ENCODE results near the gene TNFSF10. TPM values are rescaled to one million over a fixed set of nuclear protein-coding genes. Genes with fewer than 3 reads are reported as not detected.
"Not testable (repeated sequence)": the region's sequence is repeated elsewhere in the genome, so short reads cannot be mapped to it uniquely, and the experiment has no call there.

The TNFSF10 gene
- total RNA-seq = 10 to 100 TPM; 83.8 to 97.9 TPM

DNA sequence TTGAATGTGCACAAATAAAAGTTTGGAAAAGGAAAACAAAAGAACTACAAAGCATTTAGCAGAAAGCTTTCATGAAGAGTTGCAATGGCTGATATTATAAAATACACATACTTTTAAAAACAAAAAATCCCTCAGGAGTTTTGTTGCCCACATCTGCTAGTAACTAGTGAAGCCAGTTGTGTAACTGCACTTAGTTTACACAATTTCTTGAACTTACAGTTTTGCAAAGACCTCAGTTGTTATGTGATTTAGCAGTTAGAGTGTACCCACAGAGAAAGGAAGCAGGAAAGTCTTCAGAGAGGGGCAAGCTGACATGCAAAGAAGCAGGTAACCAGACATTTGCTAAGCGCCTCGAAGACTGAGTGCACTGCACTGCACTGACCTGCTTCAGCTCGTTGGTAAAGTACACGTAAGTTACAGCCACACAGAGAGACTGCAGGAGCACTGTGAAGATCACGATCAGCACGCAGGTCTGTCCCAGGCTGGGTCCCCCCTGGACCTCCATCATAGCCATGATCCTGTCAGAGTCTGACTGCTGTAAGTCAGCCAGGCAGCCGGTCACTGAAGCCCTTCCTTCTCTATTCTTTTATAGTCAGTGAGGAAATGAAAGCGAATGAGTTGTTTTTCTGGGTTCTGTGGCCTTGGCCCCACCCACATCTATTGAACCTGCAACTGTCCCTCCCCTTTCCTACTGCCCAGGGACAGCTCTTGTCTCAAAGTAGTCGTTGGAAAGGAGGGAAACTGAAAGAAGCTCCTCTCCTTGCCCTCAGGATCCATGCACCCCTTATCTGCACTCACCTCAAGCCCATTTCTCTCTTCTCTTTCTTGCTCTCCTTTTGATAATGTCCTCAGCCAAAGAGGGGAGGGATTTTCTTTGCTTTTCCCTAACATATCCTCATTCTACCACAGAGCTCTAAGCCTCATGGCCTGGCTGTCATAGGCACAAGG is at the start of gene TNFSF10:
Gene TNFSF10, minus strand, starts transcription at position 560 of the 948 bp plus-strand sequence. Its CDS starts 46 bp downstream, at position 514.
- Mint-ChIP-seq H3K27ac (peak within 1 kb of the TSS; percentile 98), H3K36me3 (ENCODE audit: low read depth) (peaks cover 33% of the 10 kb centered on the region), H3K4me1 (peaks cover 50% of the 10 kb centered on the region), H3K4me3 (peak within 1 kb of the TSS; percentile 95), H3K27me3 (no peaks in the 10 kb centered on the region), H3K9me3 (no peaks in the 10 kb centered on the region)
- CTCF ChIA-PET = interaction anchor here (0.6 to 6.5 kb wide), 16 partner anchors 7 to 227 kb away, joined by 3 to 41 read pairs (median 3); partner anchors contain the start of gene ECT2
- POLR2A ChIA-PET = interaction anchor here (0.7 to 4.3 kb wide), 12 partner anchors 8 to 98 kb away, joined by 3 to 17 read pairs (median 6); no protein-coding TSS in a partner anchor
- peak; percentile 85 for DNase-seq

DNA sequence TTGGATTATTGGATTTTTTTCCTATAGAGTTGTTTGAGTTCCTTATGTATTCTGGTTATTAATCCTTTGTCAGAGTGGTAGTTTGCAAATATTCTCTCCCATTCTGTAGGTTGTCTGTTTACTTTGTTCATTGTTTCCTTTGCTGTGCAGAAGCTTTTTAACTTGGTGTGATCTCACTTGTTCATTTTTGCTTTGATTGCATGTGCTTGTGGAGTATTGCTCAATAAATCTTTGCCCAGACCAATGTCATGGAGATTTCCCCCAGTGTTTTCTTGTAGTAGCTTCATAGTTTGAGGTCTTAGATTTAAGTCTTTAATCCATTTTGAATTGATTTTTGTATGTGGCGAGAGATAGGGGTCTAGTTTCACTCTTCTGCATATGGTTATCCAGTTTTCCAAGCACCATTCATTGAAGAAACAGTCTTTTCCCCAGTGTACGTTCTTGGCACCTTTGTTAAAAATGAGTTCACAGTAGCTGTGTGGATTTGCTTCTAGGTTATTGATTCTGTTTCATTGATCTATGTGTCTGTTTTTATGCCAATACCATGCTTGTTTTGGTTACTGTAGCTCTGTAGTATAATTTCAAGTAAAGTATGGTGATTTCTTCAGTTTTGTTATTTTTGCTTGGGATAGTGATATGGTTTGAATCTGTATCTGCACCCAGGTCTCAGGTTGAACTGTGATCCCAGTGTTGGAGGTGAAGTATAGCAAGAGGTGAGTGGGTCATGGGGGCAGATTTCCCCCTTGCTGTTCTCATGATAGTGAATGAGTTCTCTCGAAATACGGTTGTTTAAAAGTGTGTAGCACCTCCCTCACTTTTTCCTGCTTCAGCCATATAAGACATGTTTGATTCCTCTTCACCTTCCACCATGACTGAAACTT is 46.1 kb upstream of the TNFSF10 start:
- Mint-ChIP-seq H3K4me1 (peaks cover 20% of the 10 kb centered on the region), H3K27ac (no peak overlapping the region), H3K36me3 (ENCODE audit: low read depth) (peaks cover 38% of the 10 kb centered on the region), H3K9me3 (peaks cover 44% of the 10 kb centered on the region), H3K4me3 (no peak overlapping the region), H3K27me3 (no peaks in the 10 kb centered on the region)
- DNase-seq = no peak
- CTCF ChIA-PET = interaction anchor here (1.0 to 1.1 kb wide), 2 partner anchors 17 to 39 kb away, joined by 3 read pairs; no protein-coding TSS in a partner anchor
- POLR2A ChIA-PET = no interaction called here

DNA sequence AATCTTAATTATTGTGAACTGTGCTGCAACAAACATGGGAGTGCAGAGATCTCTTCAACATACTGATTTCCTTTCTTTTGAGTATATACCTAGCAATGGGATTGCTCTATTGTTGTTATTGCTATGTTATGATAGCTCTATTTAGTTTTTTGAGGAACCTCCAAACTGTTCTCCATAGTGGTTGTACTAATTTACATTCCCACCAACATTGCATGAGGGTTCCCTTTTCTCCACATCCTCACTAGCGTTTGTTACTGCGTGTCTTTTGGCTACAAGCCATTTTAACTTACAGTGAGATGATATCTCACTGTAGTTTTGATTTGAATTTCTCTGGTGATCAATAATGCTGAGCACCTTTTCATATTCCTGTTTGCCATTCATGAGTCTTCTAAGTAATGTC is 45.5 kb upstream of the TNFSF10 start:
- Mint-ChIP-seq H3K27me3 (no peaks in the 10 kb centered on the region), H3K27ac (no peak overlapping the region), H3K36me3 (ENCODE audit: low read depth) (peaks cover 34% of the 10 kb centered on the region), H3K9me3 (peaks cover 38% of the 10 kb centered on the region), H3K4me3 (no peak overlapping the region), H3K4me1 (peaks cover 23% of the 10 kb centered on the region)
- POLR2A ChIA-PET = no interaction called here
- DNase-seq = no peak
- CTCF ChIA-PET = no interaction called here

DNA sequence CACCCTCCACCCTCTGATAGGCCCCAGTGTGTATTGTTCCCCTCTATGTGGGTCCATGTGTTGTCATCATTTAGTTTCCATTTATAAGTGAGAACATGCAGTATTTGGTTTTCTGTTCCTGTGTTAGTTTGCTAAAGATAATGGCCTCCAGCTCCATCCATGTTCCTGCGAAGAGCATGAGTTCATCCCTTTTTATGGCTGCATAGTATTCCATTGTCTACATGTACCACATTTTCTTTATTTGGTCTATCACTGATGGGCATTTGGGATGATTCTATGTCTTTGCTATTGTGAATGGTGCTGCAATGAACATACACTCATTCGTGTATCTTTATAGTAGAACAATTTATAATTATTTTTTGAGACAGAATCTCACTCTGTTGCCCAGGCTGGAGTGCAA is 43.6 kb upstream of the TNFSF10 start:
- H3K27ac Mint-ChIP-seq, H3K4me3 Mint-ChIP-seq, CTCF ChIA-PET, DNase-seq, POLR2A ChIA-PET, H3K27me3 Mint-ChIP-seq: not testable (repeated sequence)
- Mint-ChIP-seq H3K36me3 (ENCODE audit: low read depth) (peaks cover 26% of the 10 kb centered on the region), H3K4me1 (peaks cover 37% of the 10 kb centered on the region), H3K9me3 (peaks cover 28% of the 10 kb centered on the region)

DNA sequence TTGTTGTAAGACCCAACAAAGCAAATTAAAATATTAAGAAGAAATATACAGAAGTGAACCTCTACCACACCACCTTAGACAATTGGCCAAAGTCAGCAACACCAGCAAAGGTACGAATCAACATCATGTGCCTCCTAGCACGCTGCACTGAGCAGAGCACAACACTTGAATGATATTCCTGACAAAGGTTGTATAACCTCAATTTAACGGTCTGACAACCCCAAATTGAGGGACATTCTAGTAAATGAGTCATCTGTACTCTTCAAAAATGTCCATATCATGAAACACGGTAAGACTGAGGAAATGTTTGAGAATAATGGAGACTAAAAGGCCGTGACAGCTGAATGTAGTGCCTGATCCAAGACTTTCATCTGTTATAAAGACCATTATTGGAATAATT is 41.3 kb upstream of the TNFSF10 start:
- H3K27me3 Mint-ChIP-seq = no peaks in the 10 kb centered on the region
- ChIA-PET POLR2A (no interaction called here), CTCF (no interaction called here)
- peaks cover 15% of the 10 kb centered on the region for H3K9me3 Mint-ChIP-seq
- no peak overlapping the region for H3K4me3 Mint-ChIP-seq
- peaks cover 17% of the 10 kb centered on the region for H3K36me3 Mint-ChIP-seq (ENCODE audit: low read depth)
- H3K4me1 Mint-ChIP-seq = peaks cover 36% of the 10 kb centered on the region
- H3K27ac Mint-ChIP-seq = no peak overlapping the region
- no peak for DNase-seq

DNA sequence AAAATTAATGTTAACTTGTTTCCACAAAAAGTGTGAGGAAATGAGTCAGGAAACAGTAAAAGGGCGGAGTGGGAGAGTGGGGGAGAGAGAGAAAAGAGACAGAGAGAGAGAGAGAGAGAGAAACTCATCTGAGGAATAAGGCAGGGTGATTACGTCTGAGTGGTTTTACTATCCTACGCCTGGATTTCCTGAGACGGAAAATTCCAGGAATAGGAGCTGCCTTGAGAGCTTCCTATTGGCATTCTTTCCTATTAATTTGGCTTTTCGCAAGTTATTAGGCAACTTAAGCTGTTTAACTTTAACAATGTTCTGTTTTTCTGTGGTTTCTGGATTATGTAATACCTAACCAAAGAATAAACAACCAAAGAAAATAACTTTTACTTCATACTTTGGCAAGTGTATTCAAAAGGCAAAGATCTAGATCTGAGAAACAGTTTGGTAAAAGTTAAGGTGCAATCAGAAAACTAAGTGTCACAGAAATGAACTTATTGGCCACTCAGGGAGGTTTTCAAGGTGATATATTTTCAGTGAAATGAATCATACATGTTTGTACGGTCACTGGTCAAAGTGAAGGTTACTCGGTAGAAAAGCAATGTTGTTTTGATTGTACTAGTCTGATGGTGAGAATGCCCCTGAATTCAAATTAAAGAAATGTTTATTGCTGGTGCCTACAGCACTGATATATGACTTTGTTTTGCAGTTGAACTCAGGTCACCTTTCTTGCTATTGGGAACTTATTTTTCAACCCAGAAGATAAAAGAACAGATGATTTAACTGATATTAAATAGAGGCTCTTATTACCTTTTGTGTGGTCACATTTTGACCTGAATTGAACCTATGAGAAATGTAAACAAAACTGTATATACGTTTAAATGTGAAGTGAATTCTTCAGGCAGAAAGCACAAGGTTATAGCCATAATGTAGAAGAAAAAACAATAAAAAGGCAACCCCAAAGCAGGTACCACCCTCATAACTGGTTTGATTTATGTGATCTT is 39.9 kb upstream of the TNFSF10 start:
- H3K4me1 Mint-ChIP-seq = peaks cover 32% of the 10 kb centered on the region
- H3K27ac Mint-ChIP-seq = peak overlapping the region; percentile 90
- H3K27me3 Mint-ChIP-seq = no peaks in the 10 kb centered on the region
- peak overlapping the region; percentile 63 for H3K4me3 Mint-ChIP-seq
- peak; percentile 28 for DNase-seq
- H3K9me3 Mint-ChIP-seq = peaks cover 8% of the 10 kb centered on the region
- ChIA-PET CTCF (interaction anchor here (1.0 to 2.5 kb wide), 7 partner anchors 12 to 33 kb away, joined by 4 to 7 read pairs (median 5); no protein-coding TSS in a partner anchor), POLR2A (interaction anchor here (1.5 kb wide), 1 partner anchor 40 kb away, joined by 6 read pairs; the partner anchor contains the start of gene TNFSF10)
- H3K36me3 Mint-ChIP-seq (ENCODE audit: low read depth) = peaks cover 10% of the 10 kb centered on the region

DNA sequence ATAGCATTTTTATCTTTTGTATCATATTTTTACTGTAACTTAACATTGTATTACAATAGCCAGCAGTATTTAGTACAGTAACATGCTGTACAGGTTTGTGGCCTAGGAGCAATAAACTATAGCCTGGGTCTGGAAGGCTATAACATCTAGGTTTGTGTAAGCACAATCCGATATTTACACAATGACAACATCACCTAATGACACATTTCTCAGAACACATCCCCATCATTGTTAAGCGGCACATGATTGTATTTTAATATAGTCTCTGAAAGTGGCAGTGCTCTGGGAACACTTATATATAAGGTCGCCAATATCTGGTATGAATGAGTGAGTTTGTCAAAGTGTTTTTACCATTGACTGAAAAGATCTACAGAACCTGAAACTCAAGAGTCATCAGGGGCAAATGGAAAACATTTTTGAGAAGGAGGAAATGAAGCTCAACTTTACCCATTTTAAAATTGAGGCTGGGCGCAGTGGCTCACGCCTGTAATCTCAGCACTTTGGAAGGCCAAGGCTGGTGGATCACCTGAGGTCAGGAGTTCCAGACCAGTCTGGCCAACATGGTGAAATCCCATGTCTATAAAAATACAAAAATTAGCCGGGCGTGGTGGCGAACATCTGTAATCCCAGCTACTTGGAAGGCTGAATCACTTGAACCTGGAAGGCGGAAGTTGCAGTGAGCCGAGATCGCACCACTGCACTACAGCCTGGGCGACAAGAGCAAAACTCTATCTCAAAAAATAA is 38.8 kb upstream of the TNFSF10 start:
- Mint-ChIP-seq H3K36me3 (ENCODE audit: low read depth) (peaks cover 6% of the 10 kb centered on the region), H3K27me3 (no peaks in the 10 kb centered on the region), H3K9me3 (peaks cover 2% of the 10 kb centered on the region), H3K27ac (peak overlapping the region; percentile 81), H3K4me3 (peak overlapping the region; percentile 32), H3K4me1 (peaks cover 38% of the 10 kb centered on the region)
- DNase-seq = no peak
- CTCF ChIA-PET = interaction anchor here (1.0 to 2.5 kb wide), 7 partner anchors 11 to 31 kb away, joined by 4 to 7 read pairs (median 5); no protein-coding TSS in a partner anchor
- POLR2A ChIA-PET = interaction anchor here (1.5 kb wide), 1 partner anchor 39 kb away, joined by 6 read pairs; the partner anchor contains the start of gene TNFSF10

DNA sequence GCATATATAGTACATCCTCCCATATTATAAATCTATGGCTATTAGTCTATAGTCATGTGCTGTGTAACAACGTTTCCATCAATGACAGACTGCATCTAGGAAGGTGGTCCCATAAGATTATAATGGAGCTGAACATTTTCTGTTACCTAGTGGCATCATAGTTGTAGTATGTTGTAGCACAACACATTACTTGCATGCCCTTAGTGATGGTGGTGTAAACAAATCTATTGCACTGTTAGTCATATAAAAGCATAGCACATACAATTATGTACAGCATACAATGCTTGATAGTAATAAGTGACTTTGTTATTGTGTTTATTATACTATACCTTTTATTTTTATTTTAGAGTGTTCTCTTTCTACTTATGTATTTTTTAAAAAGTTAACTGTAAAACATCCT is 37.4 kb upstream of the TNFSF10 start:
- H3K9me3 Mint-ChIP-seq = no peaks in the 10 kb centered on the region
- peaks cover 37% of the 10 kb centered on the region for H3K4me1 Mint-ChIP-seq
- H3K27ac Mint-ChIP-seq = no peak overlapping the region
- H3K27me3 Mint-ChIP-seq = no peaks in the 10 kb centered on the region
- POLR2A ChIA-PET = no interaction called here
- no peak overlapping the region for H3K4me3 Mint-ChIP-seq
- CTCF ChIA-PET = interaction anchor here (1.1 to 2.4 kb wide), 2 partner anchors 10 to 23 kb away, joined by 3 to 6 read pairs; no protein-coding TSS in a partner anchor
- no peaks in the 10 kb centered on the region for H3K36me3 Mint-ChIP-seq (ENCODE audit: low read depth)
- no peak for DNase-seq

DNA sequence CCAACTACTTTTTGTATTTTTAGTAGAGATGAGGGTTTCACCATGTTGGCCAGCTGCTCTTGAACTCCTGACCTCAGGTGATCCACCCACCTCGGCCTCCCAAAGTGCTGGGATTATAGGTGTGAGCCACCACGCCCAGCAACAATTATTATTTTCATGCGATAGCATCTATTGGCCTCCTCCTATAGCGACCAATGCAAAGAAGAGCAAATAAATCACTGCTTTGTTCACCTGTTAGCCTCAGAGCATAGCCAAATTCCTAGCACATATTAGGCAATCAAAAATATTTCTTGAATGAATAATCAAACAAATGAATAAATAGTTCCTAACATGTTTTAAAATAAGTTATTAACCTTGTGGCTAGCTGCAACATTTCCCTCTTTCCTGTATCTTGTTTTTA is 36.8 kb upstream of the TNFSF10 start:
- Mint-ChIP-seq H3K36me3 (ENCODE audit: low read depth) (no peaks in the 10 kb centered on the region), H3K9me3 (no peaks in the 10 kb centered on the region), H3K27ac (no peak overlapping the region), H3K4me3 (no peak overlapping the region), H3K27me3 (no peaks in the 10 kb centered on the region), H3K4me1 (peaks cover 37% of the 10 kb centered on the region)
- ChIA-PET CTCF (interaction anchor here (1.1 to 2.4 kb wide), 2 partner anchors 10 to 24 kb away, joined by 3 to 6 read pairs; no protein-coding TSS in a partner anchor), POLR2A (no interaction called here)
- DNase-seq = no peak

DNA sequence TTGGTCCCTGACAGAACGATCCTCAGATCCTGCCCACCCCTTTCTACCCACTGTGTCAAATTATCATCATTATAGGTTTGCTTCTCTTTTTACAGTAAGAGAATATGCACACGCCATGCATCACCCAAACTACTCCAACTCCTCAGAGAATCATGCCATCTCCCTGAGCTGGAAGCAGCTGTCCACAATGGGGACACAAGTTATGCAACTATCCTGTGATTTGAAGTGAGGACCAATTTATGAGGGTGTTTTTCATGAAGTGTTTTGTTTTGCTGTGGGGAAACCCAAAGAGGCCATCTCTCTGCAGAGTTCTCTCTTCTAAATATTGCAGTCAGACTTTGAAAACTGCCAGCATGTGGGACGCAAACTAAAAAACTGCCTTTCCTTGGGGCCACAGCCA is 35.8 kb upstream of the TNFSF10 start:
- H3K9me3 Mint-ChIP-seq = no peaks in the 10 kb centered on the region

More for the DNA sequence above, 35.8 kb upstream of the TNFSF10 start:
- H3K27ac Mint-ChIP-seq = no peak overlapping the region
- no peak overlapping the region for H3K4me3 Mint-ChIP-seq
- ChIA-PET CTCF (interaction anchor here (1.2 to 2.4 kb wide), 2 partner anchors 9 to 37 kb away, joined by 3 to 6 read pairs; no protein-coding TSS in a partner anchor), POLR2A (no interaction called here)
- H3K4me1 Mint-ChIP-seq = peaks cover 37% of the 10 kb centered on the region
- no peak for DNase-seq
- H3K27me3 Mint-ChIP-seq = no peaks in the 10 kb centered on the region
- H3K36me3 Mint-ChIP-seq (ENCODE audit: low read depth) = no peaks in the 10 kb centered on the region

All from activated CD4-positive, alpha-beta T cell treated with anti-CD3 and anti-CD28 coated beads, Interleukin-2, amount 10 ng/mL, durations not matched to agents 7 days and 5 days (primary cell).